NCI-H1694 treated with DMSO at 0.1 percent for 48 hours (cell line): ENCODE results near the gene GJA4.

Experiments
- DNase-seq: peaks from one replicate; lab custom pipeline; 2025; lab: John Stamatoyannopoulos, UW

The GJA4 gene

GRCh38 chr1:34839526-34840305 lies 46.9 kb downstream of the GJA4 start:
- no peak for DNase-seq

DNA sequence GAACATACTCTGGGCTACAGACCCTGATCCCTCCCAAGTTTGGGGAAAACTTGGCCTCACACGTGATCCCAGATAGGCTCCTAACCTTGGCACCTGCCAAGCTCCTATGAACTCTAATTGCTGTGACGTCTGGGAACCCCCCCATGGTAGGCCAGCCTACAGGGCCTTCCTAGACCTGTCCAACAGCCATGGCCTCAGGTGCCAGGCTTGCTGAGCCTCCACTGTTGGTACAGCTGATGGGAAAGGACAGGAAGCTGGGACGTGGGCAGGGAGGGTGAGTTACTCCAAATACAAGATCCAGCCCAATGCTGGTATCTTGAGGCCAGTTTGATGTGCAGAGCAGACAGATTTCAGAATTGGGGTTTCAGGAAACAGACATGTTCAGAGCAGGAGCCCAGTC lies 47.6 kb downstream of the GJA4 start:
- no peak for DNase-seq

DNA sequence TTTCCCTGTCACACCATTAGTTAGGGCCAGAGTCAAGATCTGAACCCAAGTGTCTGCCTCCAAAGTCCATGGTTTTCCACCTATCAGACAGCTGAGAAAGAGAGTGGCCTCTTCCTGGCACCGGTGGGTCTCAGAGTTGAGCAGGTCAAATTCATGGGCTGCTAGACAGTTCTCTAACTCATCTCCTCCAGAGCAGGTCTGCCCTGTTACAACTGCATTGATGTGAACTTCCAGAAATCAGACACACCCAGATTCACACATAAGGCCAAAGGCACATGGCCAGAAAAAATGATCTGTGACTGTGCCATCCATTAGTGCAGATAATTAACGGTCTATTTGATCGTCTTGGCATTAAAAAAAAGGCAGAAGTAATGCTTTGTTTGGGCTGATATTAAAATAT lies 49.3 kb downstream of the GJA4 start:
- no peak for DNase-seq

DNA sequence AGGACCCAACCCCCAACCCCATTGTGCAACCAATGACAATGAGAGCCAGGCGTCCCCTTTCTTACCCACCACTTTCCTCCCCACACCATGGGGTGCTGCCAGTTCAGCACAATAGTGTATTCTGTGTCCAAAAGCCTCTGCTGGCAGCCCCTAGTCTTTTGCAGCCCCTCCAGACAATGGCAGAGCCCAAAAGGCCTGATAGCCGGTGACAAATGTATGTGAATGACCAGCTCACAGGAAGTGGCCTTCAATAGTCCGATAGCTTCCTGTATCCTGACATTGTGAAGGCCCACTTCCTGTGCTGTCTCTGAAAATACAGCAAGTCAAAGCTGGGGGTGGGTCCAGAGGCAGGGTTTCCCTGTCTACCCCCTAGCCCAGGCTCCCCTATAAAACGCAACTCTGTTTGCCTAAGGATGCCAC lies 50.2 kb downstream of the GJA4 start:
- no peak for DNase-seq

GRCh38 chr1:34843392-34844251 lies 50.8 kb downstream of the GJA4 start:
- DNase-seq, result no peak

DNA sequence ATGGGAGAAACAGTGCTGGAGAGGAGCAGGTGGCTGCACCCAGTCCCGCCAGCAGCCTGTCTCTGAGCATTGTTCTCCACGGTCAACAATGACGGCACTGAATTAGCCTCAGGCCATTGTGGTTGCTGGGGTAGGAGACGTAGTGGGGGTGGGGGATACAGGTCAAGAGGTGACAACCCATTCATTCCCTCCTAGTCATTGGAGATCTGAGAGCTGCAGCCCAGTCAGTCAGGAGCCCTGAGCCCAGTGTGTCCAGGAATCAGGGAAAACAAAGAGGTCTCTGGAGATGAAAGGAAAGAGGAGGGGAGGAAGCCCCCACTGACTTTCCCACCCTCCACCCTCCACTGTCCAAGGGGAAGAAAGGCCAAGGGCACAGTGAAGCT lies 51.4 kb downstream of the GJA4 start:
- no peak for DNase-seq
